ENCODE data around the gene MICAL2.

Gene MICAL2

GRCh38 chr11:12280199-12280837 is 169.9 kb downstream of the MICAL2 start:
- DNase-seq: no peak

GRCh38 chr11:12280838-12281565 is 170.6 kb downstream of the MICAL2 start:
- no peak for DNase-seq

DNA sequence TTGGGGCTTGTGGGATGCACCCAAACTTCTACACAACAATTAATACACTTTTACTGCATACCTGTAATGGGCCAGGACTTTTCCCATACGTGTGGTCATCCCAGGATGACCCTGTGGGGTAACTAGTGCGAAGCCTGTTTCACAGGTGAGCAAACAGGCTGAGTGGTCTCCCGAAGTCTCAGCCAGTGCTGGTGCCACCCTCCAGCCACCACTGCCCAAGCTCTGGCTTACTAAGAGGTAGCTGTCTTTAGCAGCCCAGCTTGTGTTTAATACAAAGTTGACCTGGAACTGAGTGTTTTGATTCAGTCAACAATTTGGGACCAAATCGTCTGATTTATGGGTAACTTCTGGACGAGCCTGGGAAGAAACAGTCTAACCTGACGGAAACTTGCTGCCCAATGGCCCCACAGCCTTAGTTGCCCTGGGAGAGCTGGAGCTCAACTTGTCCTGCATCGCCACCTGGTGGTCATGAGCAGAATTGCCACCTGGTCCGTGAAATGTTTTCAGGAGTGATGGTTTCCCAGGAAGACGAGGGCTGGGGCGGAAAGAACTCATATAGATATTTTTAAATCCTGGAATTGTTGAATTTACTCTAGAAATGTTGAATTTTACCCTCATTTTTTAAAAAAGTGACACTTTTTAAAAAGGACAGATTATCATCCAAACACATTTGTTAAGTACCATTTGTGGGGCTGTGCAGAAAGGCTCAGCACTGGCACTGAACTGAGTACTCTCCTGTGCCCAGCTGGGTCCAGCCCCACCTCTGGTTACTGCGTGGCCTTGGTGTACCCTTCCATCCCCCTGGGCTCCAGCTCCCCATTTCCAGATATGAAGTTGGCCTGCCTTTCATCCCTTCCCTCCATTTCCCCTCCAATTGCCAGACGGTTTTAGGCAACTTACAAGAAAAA is 171.4 kb downstream of the MICAL2 start:
- peak; percentile 68 for DNase-seq

DNA sequence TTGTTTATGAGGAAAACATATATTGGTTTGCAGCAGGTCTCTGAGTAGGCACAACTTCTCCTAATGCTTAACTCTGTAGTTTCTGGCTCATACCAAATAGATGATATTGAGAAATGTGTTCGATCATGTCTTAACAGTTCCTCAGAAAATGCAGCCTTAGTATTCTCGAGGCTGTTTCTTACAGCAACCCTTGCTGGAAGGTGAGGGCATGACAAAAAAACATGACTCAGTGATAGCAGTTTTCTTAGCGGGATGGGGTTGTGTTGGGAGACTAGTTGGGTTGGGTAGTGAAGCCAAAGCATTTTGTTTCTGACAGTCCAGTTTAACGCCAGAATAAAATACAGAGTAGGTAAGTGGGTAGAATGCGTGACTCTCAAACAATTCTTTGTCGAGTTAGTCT is 172.3 kb downstream of the MICAL2 start:
- no peak for DNase-seq

GRCh38 chr11:12284316-12285050 is 174.1 kb downstream of the MICAL2 start:
- DNase-seq: no peak

DNA sequence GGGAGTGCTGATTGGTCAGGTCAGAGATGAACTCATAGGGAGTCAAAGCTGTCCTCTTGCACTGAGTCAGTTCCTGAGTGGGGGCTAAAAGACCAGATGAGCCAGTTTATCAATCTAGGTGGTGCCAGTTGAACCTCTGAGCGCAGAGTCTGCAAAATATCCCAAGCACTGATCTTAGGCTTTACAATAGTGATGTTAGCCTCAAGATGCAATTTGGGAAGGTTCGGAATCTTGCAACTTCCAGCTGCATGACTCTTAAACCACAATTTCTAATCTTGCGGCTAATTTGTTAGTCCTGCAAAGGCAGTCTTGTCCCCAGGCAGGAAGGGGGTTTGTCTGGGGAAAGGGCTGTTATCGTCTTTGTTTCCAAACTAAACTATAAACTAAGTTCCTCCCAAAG is 174.7 kb downstream of the MICAL2 start:
- DNase-seq: no peak

DNA sequence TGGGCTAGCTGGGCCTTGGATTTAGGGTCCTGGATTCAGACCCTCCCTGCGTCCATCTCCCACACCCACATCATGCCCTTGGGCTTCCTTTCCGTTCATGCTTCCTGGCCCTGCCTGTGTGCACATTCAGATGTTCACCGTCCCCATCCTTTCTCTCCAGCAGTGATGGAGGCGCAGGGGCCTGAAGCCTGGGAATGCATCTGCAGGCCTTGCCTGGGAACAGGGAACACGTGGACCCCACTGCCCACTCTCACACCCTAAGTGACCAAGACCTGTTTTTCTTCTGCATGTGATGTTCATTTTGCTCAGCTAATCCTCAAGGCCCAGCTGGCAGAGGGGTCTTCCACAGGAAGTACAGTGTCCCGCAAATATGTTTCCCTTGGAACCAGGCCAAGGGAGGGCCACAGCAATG is 175.4 kb downstream of the MICAL2 start:
- DNase-seq: no peak

DNA sequence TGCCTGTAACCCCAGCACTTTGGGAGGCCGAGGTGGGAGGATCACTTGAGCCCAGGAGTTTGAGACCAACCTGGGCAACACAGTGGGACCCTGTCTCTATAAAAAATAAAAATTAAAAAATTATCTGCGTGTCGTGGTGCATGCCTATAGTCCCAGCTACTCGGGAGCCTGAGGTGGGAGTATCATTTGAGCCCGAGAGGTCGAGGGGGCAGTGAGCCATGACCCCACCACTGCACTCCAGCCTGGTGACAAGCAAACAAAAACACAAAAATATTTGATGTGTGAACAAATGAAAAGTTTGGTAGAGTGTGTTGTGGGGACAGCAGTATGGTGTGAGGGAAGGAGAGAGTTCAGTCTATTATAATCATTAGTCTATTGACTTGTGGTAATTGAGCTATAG is 176.2 kb downstream of the MICAL2 start:
- DNase-seq: no peak

GRCh38 chr11:12287009-12287373 is 176.6 kb downstream of the MICAL2 start:
- DNase-seq: no peak

DNA sequence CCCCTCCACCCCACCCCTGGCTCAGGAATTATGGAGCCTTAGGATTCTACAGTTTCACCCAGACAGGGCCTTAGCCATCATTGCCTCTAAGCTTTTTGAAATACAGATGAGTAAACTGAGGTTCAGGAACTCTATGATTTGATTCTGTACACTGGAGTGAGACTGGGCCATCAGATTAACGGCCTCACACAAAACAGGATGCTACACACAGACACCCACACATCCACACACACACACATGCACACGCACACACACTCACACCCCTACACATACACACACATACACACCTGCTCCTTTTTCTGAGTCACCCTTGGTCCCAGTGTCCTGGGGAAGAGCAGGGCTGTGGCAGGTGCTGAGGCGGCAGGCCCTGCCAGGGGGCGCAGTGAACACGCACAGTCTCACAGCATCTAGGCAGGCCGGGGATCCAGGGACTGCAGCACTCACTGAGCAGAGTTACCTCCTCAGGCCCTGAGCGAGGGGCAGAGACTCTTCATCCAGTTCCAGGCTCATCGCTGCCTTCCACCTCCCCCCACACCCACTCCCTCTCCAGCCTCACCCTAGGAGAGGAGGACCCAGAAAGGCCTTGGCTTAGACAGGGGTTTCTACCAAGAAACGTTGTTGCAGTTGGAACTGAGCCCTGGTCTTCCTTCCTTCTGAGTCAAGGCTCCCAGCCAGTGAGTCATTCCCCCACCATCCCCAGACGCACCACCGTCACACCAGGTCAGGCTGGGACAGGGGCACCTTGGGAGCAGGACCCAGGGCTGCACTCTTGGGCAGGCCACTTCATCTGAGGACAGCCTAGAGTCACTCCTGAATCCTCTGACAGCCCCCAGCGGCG is 177.2 kb downstream of the MICAL2 start:
- no peak for DNase-seq

GRCh38 chr11:12288212-12288930 is 178.0 kb downstream of the MICAL2 start:
- peak; percentile 93 for DNase-seq

- DNase-seq: no peak
These were observed 178.7 kb downstream of the MICAL2 start for GRCh38 chr11:12288931-12289666.

DNA sequence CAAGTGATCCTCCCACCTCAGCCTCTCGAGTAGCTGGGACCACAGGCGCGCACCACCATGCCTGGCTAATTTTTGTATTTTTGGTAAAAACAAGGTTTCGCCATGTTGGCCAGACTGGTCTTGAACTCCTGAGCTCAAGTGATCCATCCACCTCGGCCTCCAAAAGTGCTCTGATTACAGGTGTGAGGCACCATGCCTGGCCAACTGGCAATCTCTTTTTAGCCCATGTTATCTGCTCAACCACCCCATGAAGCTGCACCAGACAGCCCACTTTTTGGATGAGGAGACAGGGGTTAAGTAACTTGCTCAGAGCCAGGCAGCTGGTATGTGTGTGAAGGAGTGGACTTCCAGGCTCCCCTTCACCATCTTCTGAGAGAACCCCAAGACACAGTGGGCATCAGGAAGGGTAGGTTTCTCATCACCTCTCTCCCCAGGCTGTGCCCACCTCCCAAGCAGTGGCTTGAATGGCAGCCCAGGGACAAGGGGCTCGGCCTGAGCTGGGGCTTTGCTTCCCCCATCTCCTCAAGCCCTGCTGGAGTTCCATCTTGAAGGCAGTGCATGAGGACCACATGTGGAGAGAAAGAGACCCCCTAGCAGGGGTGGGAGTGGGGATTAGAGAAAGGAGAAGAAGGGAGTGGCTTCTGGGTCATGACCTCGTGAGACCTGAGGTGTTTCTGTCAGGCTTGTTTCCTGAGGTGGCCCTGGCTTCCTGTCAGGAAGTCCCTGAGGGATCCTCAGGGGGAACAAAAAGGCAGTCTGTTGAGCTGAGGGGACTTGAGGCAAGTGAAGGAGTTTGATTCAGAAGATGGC is 179.5 kb downstream of the MICAL2 start:
- no peak for DNase-seq

DNA sequence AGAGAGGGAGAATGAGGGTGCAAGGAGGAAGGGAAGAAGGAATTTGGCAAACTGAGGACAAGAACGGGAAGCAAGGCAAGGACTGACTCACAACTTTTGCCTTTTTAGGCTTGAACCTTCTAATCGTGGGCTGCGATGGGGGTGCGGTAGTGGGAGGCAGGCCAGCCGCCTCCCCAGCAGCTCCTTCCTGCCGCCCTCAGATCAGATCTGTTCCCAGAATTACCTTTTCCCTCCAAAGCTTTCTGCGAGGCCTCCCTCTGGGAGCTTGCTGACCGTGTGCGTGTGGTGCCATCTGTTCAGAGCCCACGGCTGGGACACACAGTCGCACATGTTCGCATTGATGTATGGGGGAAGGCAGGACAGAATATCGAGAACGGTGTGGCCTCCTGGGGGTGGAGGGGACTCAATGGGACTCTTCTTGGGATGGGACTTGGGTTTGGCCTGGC is 180.1 kb downstream of the MICAL2 start:
- no peak for DNase-seq

GRCh38 chr11:12291313-12291712 is 180.9 kb downstream of the MICAL2 start:
- no peak for DNase-seq

- DNase-seq: no peak
These were observed 181.4 kb downstream of the MICAL2 start for GRCh38 chr11:12291766-12292165.

DNA sequence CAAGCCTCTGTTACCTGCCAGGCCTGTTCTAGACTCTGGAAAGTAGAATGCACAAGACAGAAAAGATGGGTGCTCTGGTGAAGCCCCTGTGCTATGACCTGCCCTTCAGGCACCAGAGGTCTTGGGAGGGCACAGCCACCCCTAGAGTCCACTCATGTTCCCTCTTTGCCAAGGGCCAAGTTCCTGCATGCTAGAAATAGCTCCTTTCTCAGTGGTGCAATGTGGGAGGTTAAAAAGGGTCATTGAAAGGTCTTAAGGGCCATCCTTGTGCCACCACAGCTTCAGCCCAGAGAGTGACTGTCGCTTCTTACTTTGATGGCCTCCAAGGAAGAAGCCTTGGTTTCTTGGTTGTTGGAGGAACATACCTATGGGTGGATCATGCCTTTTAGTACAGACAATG is 182.4 kb downstream of the MICAL2 start:
- no peak for DNase-seq

DNA sequence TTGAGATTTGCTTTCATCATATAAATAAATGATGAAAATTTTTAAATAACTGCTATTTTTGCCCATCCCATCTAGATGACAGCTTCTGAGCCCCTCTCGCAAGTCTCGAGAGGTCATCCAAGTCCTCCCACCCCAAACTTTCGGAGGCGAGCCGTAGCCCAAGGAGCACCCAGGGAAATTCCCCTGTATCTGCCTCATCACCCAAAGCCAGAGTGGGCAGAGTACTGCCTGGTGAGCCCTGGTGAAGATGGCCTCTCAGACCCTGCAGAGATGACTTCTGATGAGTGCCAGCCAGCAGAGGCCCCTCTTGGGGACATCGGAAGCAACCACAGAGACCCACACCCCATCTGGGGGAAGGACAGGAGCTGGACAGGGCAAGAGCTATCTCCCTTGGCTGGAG is 183.1 kb downstream of the MICAL2 start:
- no peak for DNase-seq

DNA sequence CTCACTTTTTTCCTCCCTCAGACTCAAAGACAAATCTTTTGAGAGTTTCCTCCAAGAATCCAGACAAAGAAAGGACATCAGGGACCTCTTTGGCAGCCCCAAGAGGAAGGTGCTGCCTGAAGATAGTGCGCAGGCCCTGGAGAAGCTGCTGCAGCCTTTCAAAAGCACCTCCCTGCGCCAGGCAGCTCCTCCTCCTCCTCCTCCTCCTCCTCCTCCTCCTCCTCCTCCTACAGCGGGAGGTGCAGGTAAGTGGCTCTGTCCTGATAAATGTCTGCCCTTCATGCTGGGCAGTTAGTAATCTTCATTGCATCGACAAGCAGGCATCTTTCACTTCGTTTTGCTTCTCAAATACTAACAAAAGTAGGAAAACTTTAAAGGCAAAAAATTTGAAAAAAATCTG is 184.2 kb downstream of the MICAL2 start:
- no peak for DNase-seq

- DNase-seq: no peak
These were observed 185.6 kb downstream of the MICAL2 start for GRCh38 chr11:12295943-12296342.

Measured in NCI-H2107 (cell line).